GM19240 (cell line): Measurements from ENCODE around the gene ZBED1.
"Not testable (repeated sequence)": the region's sequence is repeated elsewhere in the genome, so short reads cannot be mapped to it uniquely, and the experiment has no call there.

Experiments
- DNase-seq: peaks from one replicate; pipeline ENCODE4 v3.0.0; 2011; ENCODE audit warnings: low spot score; ENCODE audit not compliant: insufficient read length

The ZBED1 gene

GRCh38 chrX:2498781-2499302 is 1.9 kb downstream of the ZBED1 start:
- no peak for DNase-seq

GRCh38 chrX:2497961-2498780 is 2.6 kb downstream of the ZBED1 start:
- DNase-seq: no peak

- no peak for DNase-seq
Measured at GRCh38 chrX:2495595-2495994, 5.2 kb downstream of the ZBED1 start.

- no peak for DNase-seq
Measured at GRCh38 chrX:2492531-2493218, 8.1 kb downstream of the ZBED1 start.

- DNase-seq: no peak
Measured at GRCh38 chrX:2490634-2491033, 10.1 kb downstream of the ZBED1 start.

GRCh38 chrX:2489446-2490445 is 11.0 kb downstream of the ZBED1 start:
- DNase-seq: no peak

GRCh38 chrX:2488621-2489285 is 12.0 kb downstream of the ZBED1 start:
- no peak for DNase-seq

GRCh38 chrX:2487366-2487765 is 13.4 kb downstream of the ZBED1 start:
- DNase-seq: no peak

- DNase-seq: no peak
Measured at GRCh38 chrX:2486476-2487133, 14.2 kb downstream of the ZBED1 start.

- DNase-seq: no peak
Measured at GRCh38 chrX:2485789-2486345, 14.9 kb downstream of the ZBED1 start.

DNA sequence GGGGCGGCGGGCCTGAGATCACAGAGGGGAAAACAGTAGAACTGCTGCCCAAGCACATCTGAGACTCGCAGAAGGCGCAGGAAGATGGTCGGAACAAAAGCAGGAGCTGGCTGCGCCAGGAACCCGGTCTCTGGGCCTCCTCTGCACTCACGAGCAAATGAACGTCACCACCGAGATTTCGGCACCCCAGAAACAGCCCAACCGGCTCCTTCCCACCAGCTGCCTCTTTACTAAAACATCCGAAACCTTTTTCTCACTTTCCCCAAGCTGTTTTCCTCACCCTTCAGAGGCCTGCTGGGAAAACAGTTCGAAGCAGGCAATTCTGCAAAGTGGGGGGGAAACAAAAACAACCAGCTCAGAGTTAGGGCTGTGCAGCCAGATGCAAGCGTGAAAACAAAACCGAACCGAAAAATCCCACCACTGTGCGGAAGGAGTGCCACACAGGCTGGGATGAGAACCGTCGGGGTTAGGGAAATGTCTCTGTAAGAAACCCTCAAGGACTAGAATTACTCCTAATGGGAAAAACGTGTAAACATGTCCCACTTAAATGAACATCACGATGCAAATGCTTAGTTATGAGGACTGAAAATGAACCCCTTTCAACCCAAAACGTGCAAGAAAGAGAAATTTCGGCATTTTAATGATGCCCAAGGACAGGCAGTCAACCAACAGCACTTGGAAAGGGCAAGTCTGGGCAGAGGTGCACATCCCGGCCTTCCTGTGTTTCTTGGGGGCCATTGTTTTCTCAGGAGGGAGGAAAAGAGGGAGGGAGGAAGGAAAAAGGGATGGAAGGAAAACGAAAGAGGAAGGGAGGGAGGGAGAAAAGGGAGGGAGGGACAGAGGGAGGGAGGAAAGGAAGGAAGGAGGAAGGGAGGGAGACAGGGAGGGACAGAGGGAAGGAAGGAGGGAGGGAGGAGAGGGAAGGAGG is 15.8 kb downstream of the ZBED1 start:
- DNase-seq: no peak

DNA sequence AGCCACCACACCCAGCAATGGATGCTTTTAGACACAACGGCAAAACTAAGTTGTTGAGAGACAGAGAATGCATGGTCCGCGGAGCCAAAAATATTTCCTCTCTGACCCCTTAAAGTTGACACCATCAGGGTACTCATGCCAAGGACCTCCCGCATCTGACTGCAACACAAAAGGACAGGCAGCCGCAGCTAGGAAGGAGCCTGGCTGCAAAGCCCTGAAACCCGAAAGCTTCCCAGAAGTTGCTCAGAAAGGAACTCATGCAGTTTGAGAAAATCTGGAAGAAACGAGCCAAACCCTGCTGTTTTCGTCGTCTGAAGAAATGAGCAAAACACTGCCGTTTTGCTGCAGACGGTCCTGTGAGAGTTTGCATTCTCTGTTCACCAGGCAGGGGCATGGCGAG is 16.5 kb downstream of the ZBED1 start:
- no peak for DNase-seq

DNA sequence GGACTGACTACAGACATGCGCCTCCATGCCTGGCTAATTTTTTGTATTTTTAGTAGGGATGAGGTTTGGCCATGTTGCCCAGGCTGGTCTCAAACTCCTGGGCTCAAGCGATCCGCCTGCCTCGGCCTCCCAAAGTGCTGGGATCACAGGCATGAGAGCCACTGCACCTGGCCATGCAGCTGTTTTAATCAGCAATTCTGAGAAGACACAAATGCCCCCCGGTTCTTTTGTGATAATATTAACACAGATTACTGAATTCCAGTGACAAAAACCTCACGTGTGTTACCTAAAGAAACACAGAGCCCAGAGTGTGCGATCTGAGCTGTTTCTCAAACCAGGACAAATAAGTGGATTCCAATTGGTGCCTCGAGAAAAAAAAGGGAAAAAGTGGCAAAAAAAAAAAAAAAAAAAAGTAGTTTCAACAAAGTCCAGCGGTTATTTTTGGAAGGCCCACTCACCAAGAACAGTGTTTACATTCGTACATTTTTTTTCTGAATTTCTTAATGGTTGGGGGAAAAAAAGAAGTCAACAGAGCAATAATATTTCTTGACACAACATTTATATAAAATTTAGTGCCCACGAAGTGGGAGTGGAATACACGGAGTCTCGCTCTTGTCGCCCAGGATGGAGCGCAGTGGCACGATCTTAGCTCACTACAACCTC is 17.2 kb downstream of the ZBED1 start:
- no peak for DNase-seq

DNA sequence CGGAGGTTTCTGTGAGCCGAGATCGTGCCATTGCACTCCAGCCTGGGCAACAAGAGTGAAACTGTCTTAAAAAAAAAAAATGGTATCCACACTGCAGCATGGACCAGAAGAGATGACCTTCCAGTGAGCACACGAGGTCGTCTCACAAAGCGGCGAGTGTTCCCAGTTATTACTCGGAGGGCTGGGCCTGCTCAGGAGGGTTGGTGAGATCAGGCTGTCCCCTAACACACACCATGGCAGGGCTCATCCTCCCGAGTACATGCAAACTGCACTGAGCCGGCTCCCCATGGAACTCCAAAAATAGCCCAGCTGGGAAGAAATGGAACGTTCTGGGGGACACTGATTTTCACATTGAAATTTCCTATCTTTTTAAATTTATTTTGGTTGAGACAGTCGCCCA is 19.2 kb downstream of the ZBED1 start:
- DNase-seq: not testable (repeated sequence)

GRCh38 chrX:2479982-2480381 is 20.8 kb downstream of the ZBED1 start:
- not testable (repeated sequence) for DNase-seq

DNA sequence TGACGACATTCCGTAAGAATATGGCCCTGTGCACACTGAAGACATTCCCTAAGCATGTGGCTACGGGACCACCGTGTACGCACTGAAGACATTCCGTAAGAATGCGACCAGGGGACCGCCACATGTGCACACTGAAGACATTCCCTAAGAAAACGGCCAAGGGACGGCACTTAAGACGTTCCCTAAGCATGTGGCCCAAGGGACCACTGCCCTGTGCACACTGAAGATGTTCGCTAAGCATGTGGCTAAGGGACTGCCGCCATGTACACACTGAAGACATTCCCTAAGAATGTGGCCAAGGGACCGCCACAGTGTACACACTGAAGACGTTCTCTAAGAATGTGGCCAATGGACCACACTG is 21.4 kb downstream of the ZBED1 start:
- DNase-seq: no peak

GRCh38 chrX:2478546-2479419 is 22.0 kb downstream of the ZBED1 start:
- no peak for DNase-seq
